ENCODE measurements around the gene WDR76.

DNA sequence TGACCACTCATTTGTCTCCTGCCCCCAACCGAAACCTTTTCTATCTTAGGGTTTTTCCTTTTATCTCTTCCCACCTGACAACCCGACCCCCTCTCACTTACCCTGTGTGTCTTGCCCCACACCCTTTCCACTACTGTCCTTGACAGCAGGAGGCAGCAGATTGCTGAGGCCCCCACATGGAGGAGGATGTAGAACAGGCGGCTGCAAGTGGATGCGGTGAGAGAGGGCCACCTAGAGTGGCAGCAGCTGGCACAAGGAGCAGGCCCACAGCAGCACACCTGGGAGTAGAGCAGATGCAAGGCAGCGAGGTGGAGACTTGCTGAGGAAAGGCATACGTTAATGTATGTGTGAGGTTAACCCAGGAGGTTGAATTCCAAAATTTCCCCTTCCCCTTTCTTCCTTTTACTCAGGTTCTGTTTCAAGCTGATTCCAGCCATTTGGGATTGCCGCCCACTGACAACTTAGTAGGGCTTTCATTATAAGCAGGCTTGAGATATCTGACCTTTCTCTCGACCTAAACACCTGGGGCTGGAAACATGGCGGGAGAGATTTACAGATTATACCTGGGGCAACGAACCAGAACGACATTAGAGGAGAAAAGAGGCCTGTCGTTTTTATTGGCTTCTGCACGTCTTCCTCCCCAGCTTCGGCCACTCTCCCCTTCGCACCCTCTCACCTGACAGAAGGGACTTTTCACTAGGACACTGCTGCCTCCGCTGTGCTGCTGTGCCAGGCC, 27.4 kb upstream of the WDR76 start:
- TF ChIP-seq EZH2 (IDR thresholded peaks at IDR 0.05; ENCODE audit: insufficient read depth, low read length) (no peak), CTCF (IDR thresholded peaks at IDR 0.05; ENCODE audit: insufficient read depth, low read depth, low read length) (no peak)
